Peyer's patch (tissue), 4 donors: ENCODE results near the gene PIK3C3. TPM values are rescaled to one million over a fixed set of nuclear protein-coding genes. Genes with fewer than 3 reads are reported as not detected.

ENCODE experiments used
- DNase-seq, 3 donors: peaks; one replicate each; pipeline ENCODE4 v3.0.0-alpha.2; 2017 to 2019
- H3K27ac ChIP-seq, 4 donors: fragments of 200-600 bp; sonication (generic); one replicate each; pipeline ENCODE4 v1.5.1; 2016 to 2019
- H3K27me3 ChIP-seq, 2 donors: fragments of 200-600 bp; sonication (generic); one replicate each; pipeline ENCODE4 v1.5.1; 2019
- H3K36me3 ChIP-seq, 3 donors: fragments of 200-600 bp; sonication (generic); one replicate each; pipeline ENCODE4 v1.5.1; 2016 to 2019
- H3K4me1 ChIP-seq, 4 donors: fragments of 200-600 bp; sonication (generic); one replicate each; pipeline ENCODE4 v1.5.1; 2016 to 2019
- H3K4me3 ChIP-seq, 4 donors: fragments of 200-600 bp; sonication (generic); 1 replicate in 3 of 4; 2 replicates in 1 of 4; pipeline ENCODE4 v1.5.1; 2016 to 2019; ENCODE audit warnings: mild to moderate bottlenecking in 1 of 4
- H3K9me3 ChIP-seq, 4 donors: fragments of 200-600 bp; sonication (generic); one replicate each; pipeline ENCODE4 v1.5.1; 2016 to 2019; ENCODE audit warnings: mild to moderate bottlenecking in 1 of 4
- CTCF ChIP-seq, 6 experiments: fragments of 450-650 bp in 4 of 6; fragments of 200-600 bp in 2 of 6; sonication (generic) in 1 of 6; IDR thresholded peaks; one replicate each; pipeline ENCODE4 v1.5.1; 2017 to 2019; ENCODE audit warnings: antibody characterized with exemption in 6 of 6, mild to moderate bottlenecking in 3 of 6, moderate library complexity in 1 of 6
- POLR2A ChIP-seq, 2 donors: fragments of 450-650 bp; IDR thresholded peaks; one replicate each; pipeline ENCODE4 v1.5.1; 2017; ENCODE audit warnings: antibody characterized with exemption in 2 of 2, mild to moderate bottlenecking in 2 of 2, moderate library complexity in 2 of 2
- total RNA-seq, 4 donors: library from RNA; depleted of rRNA; stranded (reverse); fragments of >200 nt; gene quantifications; one replicate each; pipeline ENCODE4 v1.1.0, GENCODE V29; 2016

The PIK3C3 gene
- total RNA-seq, 4 donors from 2014 or later: 33.3 to 59.4 (median 39.5) TPM

GRCh38 chr18:41936471-41937134 lies 18.4 kb upstream of the PIK3C3 start:
- no peak for DNase-seq

GRCh38 chr18:41938445-41938844 lies 16.6 kb upstream of the PIK3C3 start:
- Histone ChIP-seq H3K27ac (no peak overlapping the region), H3K27me3 (no peaks in the 10 kb centered on the region), H3K4me3 (no peak overlapping the region), H3K36me3 (no peaks in the 10 kb centered on the region), H3K9me3 (no peaks in the 10 kb centered on the region), H3K4me1 (no peaks in the 10 kb centered on the region)
- TF ChIP-seq POLR2A (IDR thresholded peaks at IDR 0.05): no peak
- TF ChIP-seq CTCF (IDR thresholded peaks at IDR 0.05): no peak
- no peak for DNase-seq

More at GRCh38 chr18:41936471-41937134, 18.4 kb upstream of the PIK3C3 start:
- Histone ChIP-seq H3K27me3 (no peaks in the 10 kb centered on the region), H3K4me3 (no peak overlapping the region), H3K27ac (no peak overlapping the region), H3K36me3 (no peaks in the 10 kb centered on the region), H3K9me3 (no peaks in the 10 kb centered on the region), H3K4me1 (no peaks in the 10 kb centered on the region)
- TF ChIP-seq POLR2A (IDR thresholded peaks at IDR 0.05): no peak
- no peak for TF ChIP-seq CTCF (IDR thresholded peaks at IDR 0.05)

GRCh38 chr18:41939326-41939725 lies 15.7 kb upstream of the PIK3C3 start:
- no peaks in the 10 kb centered on the region for H3K4me1 ChIP-seq
- H3K27ac ChIP-seq: no peak overlapping the region
- no peak overlapping the region for H3K4me3 ChIP-seq
- H3K36me3 ChIP-seq: no peaks in the 10 kb centered on the region
- DNase-seq: no peak
- H3K27me3 ChIP-seq: no peaks in the 10 kb centered on the region
- TF ChIP-seq CTCF (IDR thresholded peaks at IDR 0.05) (no peak), POLR2A (IDR thresholded peaks at IDR 0.05) (no peak)
- no peaks in the 10 kb centered on the region for H3K9me3 ChIP-seq

- no peaks in the 10 kb centered on the region for H3K27me3 ChIP-seq
- H3K9me3 ChIP-seq: no peaks in the 10 kb centered on the region
- no peak for TF ChIP-seq CTCF (IDR thresholded peaks at IDR 0.05)
- no peak for TF ChIP-seq POLR2A (IDR thresholded peaks at IDR 0.05)
- no peaks in the 10 kb centered on the region for H3K4me1 ChIP-seq
- no peak for DNase-seq
- no peak overlapping the region for H3K4me3 ChIP-seq
- H3K36me3 ChIP-seq: no peaks in the 10 kb centered on the region
- no peak overlapping the region for H3K27ac ChIP-seq
Observed at GRCh38 chr18:41940506-41941215, 14.4 kb upstream of the PIK3C3 start.

- H3K27ac ChIP-seq: no peak overlapping the region
- H3K27me3 ChIP-seq: no peaks in the 10 kb centered on the region
- H3K36me3 ChIP-seq: no peaks in the 10 kb centered on the region
- no peaks in the 10 kb centered on the region for H3K9me3 ChIP-seq
- DNase-seq: no peak
- TF ChIP-seq CTCF (IDR thresholded peaks at IDR 0.05) (no peak), POLR2A (IDR thresholded peaks at IDR 0.05) (no peak)
- no peak overlapping the region for H3K4me3 ChIP-seq
- no peaks in the 10 kb centered on the region for H3K4me1 ChIP-seq
Observed at GRCh38 chr18:41942254-41942653, 12.8 kb upstream of the PIK3C3 start.
